ENCODE data around the gene CBFB. TPM values are rescaled to one million over a fixed set of nuclear protein-coding genes. Genes with fewer than 3 reads are reported as not detected.

CBFB gene
- polyA plus RNA-seq, 1 donor (not counting 4 experiments of a cell fraction or from before 2014, with no cell fraction given) = 39.7 TPM

DNA sequence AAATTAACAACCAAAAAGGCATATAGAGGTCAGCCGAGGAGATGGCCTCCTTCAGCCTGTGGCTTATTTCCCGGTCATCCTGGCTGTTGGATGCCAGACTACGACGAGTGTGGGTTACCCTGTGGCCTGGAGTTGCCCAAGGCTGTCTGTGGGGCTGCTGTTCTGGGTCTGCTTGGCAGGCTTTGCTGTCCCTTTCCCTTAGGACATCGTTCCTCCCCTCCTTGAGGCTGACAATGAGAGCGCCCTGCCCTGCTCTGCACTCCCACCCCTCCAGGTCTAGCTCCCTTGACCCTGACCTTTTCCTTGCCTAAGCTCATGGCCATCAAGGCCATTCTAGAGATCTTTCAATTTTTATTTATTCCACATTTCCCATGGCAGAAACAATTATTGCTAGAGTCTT lies 1.9 kb upstream of the CBFB start:
- no peaks in the 10 kb centered on the region for H3K27me3 ChIP-seq (ENCODE audit: control insufficient read depth, extremely low read depth, insufficient read depth, low read length)
- H3K79me2 ChIP-seq (ENCODE audit: control insufficient read depth, insufficient read depth, low read length) = peaks cover 25% of the 10 kb centered on the region
- TF ChIP-seq EZH2 (IDR thresholded peaks at IDR 0.05; ENCODE audit: low read length) = no peak
- TF ChIP-seq, protein P1, sequence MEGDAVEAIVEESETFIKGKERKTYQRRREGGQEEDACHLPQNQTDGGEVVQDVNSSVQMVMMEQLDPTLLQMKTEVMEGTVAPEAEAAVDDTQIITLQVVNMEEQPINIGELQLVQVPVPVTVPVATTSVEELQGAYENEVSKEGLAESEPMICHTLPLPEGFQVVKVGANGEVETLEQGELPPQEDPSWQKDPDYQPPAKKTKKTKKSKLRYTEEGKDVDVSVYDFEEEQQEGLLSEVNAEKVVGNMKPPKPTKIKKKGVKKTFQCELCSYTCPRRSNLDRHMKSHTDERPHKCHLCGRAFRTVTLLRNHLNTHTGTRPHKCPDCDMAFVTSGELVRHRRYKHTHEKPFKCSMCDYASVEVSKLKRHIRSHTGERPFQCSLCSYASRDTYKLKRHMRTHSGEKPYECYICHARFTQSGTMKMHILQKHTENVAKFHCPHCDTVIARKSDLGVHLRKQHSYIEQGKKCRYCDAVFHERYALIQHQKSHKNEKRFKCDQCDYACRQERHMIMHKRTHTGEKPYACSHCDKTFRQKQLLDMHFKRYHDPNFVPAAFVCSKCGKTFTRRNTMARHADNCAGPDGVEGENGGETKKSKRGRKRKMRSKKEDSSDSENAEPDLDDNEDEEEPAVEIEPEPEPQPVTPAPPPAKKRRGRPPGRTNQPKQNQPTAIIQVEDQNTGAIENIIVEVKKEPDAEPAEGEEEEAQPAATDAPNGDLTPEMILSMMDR (optimal IDR thresholded peaks at IDR 0.05 in 1 of 3, IDR thresholded peaks at IDR 0.05 in 1 of 3, conservative IDR thresholded peaks at IDR 0.05 in 1 of 3; ENCODE audit: extremely low read depth in 1 of 3, insufficient read depth in 2 of 3, low read length in 3 of 3) = no peak
- FAIRE-seq (no peak), DNase-seq (ENCODE audit: low read depth, low spot score) (no peak)
- H3K27ac ChIP-seq (ENCODE audit: control insufficient read depth, insufficient read depth, low read length) = no peak overlapping the region
- H3K4me2 ChIP-seq (ENCODE audit: control insufficient read depth, extremely low read depth, insufficient read depth, low read depth, low read length) = no peak overlapping the region
- H3K9me1 ChIP-seq (ENCODE audit: control insufficient read depth, extremely low read depth, insufficient read depth, low read length) = peaks cover 1% of the 10 kb centered on the region
- no peak overlapping the region for H3K4me3 ChIP-seq (ENCODE audit: control insufficient read depth in 2 of 3, extremely low read depth in 1 of 3, insufficient read depth in 2 of 3, low read depth in 1 of 3, low read length in 3 of 3)
- H2AFZ ChIP-seq (ENCODE audit: control insufficient read depth, low read length) = no peak overlapping the region
- H3K9me3 ChIP-seq (ENCODE audit: control insufficient read depth, low read depth, low read length) = no peaks in the 10 kb centered on the region
- H3K36me3 ChIP-seq (ENCODE audit: control insufficient read depth in 2 of 2, extremely low read depth in 1 of 2, insufficient read depth in 2 of 2, low read length in 2 of 2) = peaks cover 0 to 6% of the 10 kb centered on the region in 2 experiments
- no peaks in the 10 kb centered on the region for H4K20me1 ChIP-seq (ENCODE audit: control insufficient read depth, extremely low read depth, insufficient read depth, low read length)
- peaks cover 16% of the 10 kb centered on the region for H3K4me1 ChIP-seq (ENCODE audit: control insufficient read depth, extremely low read depth, insufficient read depth, low read length)
- no peak overlapping the region for H3K9ac ChIP-seq (ENCODE audit: control insufficient read depth, extremely low read depth, insufficient read depth, low read length)
- dilution Hi-C loops (cut with MboI; ENCODE audit: extremely low pct_ligation_motif_present, low sequenced_read_pairs) = no loop called here

DNA sequence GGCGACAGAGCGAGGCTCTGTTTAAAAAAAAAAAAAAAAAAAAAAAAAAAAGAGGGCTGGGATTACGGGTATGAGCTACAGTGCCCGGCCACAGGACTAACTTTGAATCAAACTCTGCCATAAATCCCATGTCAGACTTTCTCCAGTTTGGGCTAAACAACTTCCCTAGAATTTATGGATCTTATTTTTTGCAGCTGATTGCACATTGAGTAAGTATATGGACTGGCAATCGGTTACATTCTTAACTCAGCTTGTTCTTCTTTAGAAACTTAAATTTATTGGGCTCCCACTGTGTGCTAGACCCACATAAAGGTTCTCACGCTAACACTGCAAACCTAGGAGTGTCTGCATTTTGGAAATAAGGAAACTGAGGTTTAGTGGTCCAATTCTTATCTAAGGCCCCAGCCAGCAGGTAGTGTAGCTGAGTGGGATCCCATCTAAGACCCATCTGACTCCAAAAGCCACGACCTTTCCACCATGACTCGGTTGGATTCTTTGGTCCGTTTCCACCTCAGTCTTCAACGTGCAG lies 718 bp upstream of the CBFB start:
- DNase-seq (ENCODE audit: low read depth, low spot score) (no peak), FAIRE-seq (no peak)
- Histone ChIP-seq H3K9ac (ENCODE audit: control insufficient read depth, extremely low read depth, insufficient read depth, low read length) (peak overlapping the region; percentile 90), H3K9me3 (ENCODE audit: control insufficient read depth, low read depth, low read length) (no peaks in the 10 kb centered on the region), H3K9me1 (ENCODE audit: control insufficient read depth, extremely low read depth, insufficient read depth, low read length) (peaks cover 2% of the 10 kb centered on the region), H3K27me3 (ENCODE audit: control insufficient read depth, extremely low read depth, insufficient read depth, low read length) (no peaks in the 10 kb centered on the region), H3K4me2 (ENCODE audit: control insufficient read depth, extremely low read depth, insufficient read depth, low read depth, low read length) (peak overlapping the region; percentile 100), H3K4me1 (ENCODE audit: control insufficient read depth, extremely low read depth, insufficient read depth, low read length) (peaks cover 16% of the 10 kb centered on the region), H3K27ac (ENCODE audit: control insufficient read depth, insufficient read depth, low read length) (peak overlapping the region; percentile 91), H3K79me2 (ENCODE audit: control insufficient read depth, insufficient read depth, low read length) (peaks cover 36% of the 10 kb centered on the region), H4K20me1 (ENCODE audit: control insufficient read depth, extremely low read depth, insufficient read depth, low read length) (no peaks in the 10 kb centered on the region), H3K36me3 (ENCODE audit: control insufficient read depth in 2 of 2, extremely low read depth in 1 of 2, insufficient read depth in 2 of 2, low read length in 2 of 2) (peaks cover 0 to 13% of the 10 kb centered on the region in 2 experiments), H3K4me3 (ENCODE audit: control insufficient read depth in 2 of 3, extremely low read depth in 1 of 3, insufficient read depth in 2 of 3, low read depth in 1 of 3, low read length in 3 of 3) (peak overlapping the region; percentile 38 to 90 (median 88)), H2AFZ (ENCODE audit: control insufficient read depth, low read length) (peak overlapping the region; percentile 98)
- dilution Hi-C loops (cut with MboI; ENCODE audit: extremely low pct_ligation_motif_present, low sequenced_read_pairs) = no loop called here
- TF ChIP-seq, protein P1 (optimal IDR thresholded peaks at IDR 0.05 in 1 of 3, IDR thresholded peaks at IDR 0.05 in 1 of 3, conservative IDR thresholded peaks at IDR 0.05 in 1 of 3; ENCODE audit: extremely low read depth in 1 of 3, insufficient read depth in 2 of 3, low read length in 3 of 3) = no peak
- TF ChIP-seq EZH2 (IDR thresholded peaks at IDR 0.05; ENCODE audit: low read length) = no peak
